Keratinocyte (primary cell): ENCODE data around the gene ARID1B. TPM values are rescaled to one million over a fixed set of nuclear protein-coding genes. Genes with fewer than 3 reads are reported as not detected.

Experiments used
- DNase-seq: peaks from one replicate; pipeline ENCODE4 v3.0.0-alpha.2; 2011; ENCODE audit warnings: low read depth, missing footprints, low spot score
- FAIRE-seq: peaks from 2 replicates; lab custom pipeline; 2011; peaks lifted over from hg19 to GRCh38; lab: Jason Lieb, UNC
- H2AFZ ChIP-seq: 2 replicates; pipeline ENCODE4 v1.6.0; 2012; ENCODE audit warnings: low read length, control low read depth, inconsistent platforms; ENCODE audit not compliant: control insufficient read depth
- H3K27ac ChIP-seq: 2 replicates; pipeline ENCODE4 v1.5.1; 2011; ENCODE audit warnings: low read length; ENCODE audit not compliant: control insufficient read depth, insufficient read depth
- H3K27me3 ChIP-seq: 3 replicates; pipeline ENCODE4 v1.6.0; 2011; ENCODE audit warnings: low read length; ENCODE audit not compliant: control insufficient read depth, insufficient read depth; ENCODE audit errors: extremely low read depth
- H3K36me3 ChIP-seq, 2 experiments: 2 replicates in 1 of 2; 3 replicates in 1 of 2; pipeline ENCODE4 v1.5.1; 2011; ENCODE audit warnings: low read length in 2 of 2, mild to moderate bottlenecking in 1 of 2; ENCODE audit not compliant: control insufficient read depth in 2 of 2, insufficient read depth in 2 of 2; ENCODE audit errors: extremely low read depth in 1 of 2
- H3K4me1 ChIP-seq: 3 replicates; pipeline ENCODE4 v1.5.1; 2011; ENCODE audit warnings: low read length; ENCODE audit not compliant: control insufficient read depth, insufficient read depth; ENCODE audit errors: extremely low read depth
- H3K4me2 ChIP-seq: 3 replicates; pipeline ENCODE4 v1.6.0; 2011; ENCODE audit warnings: low read depth, low read length; ENCODE audit not compliant: control insufficient read depth, insufficient read depth; ENCODE audit errors: extremely low read depth
- H3K4me3 ChIP-seq, 3 experiments: fragments of 200-600 bp in 1 of 3; sonication (generic) in 1 of 3; 2 replicates in 2 of 3; 3 replicates in 1 of 3; pipeline ENCODE4 v1.5.1; 2011 to 2016; ENCODE audit warnings: low read length in 3 of 3, mild to moderate bottlenecking in 3 of 3, control low read depth in 2 of 3, inconsistent platforms in 1 of 3, low read depth in 1 of 3, mixed read lengths in 1 of 3, mixed run types in 1 of 3, moderate library complexity in 1 of 3; ENCODE audit not compliant: control insufficient read depth in 2 of 3, insufficient read depth in 2 of 3; ENCODE audit errors: extremely low read depth in 1 of 3
- H3K79me2 ChIP-seq: 2 replicates; pipeline ENCODE4 v1.6.0; 2012; ENCODE audit warnings: low read length; ENCODE audit not compliant: control insufficient read depth, insufficient read depth
- H3K9ac ChIP-seq: 3 replicates; pipeline ENCODE4 v1.6.0; 2011; ENCODE audit warnings: low read length; ENCODE audit not compliant: control insufficient read depth, insufficient read depth; ENCODE audit errors: extremely low read depth
- H3K9me1 ChIP-seq: 3 replicates; pipeline ENCODE4 v1.6.0; 2011; ENCODE audit warnings: low read length; ENCODE audit not compliant: control insufficient read depth, insufficient read depth; ENCODE audit errors: extremely low read depth
- H3K9me3 ChIP-seq: 2 replicates; pipeline ENCODE4 v1.5.1; 2012; ENCODE audit warnings: low read depth, low read length; ENCODE audit not compliant: control insufficient read depth
- H4K20me1 ChIP-seq: 3 replicates; pipeline ENCODE4 v1.6.0; 2011; ENCODE audit warnings: low read length; ENCODE audit not compliant: control insufficient read depth, insufficient read depth; ENCODE audit errors: extremely low read depth
- EZH2 ChIP-seq: IDR thresholded peaks from one replicate; pipeline ENCODE4 v1.6.1; 2012; ENCODE audit warnings: inconsistent platforms, mild to moderate bottlenecking, low read length, moderate library complexity
- dilution Hi-C: fragments of 300-500 bp; cut with MboI; formaldehyde crosslinking; loops from one replicate; pipeline ENCODE4 v1.7.0; 2020; ENCODE audit warnings: low sequenced_read_pairs; ENCODE audit not compliant: extremely low pct_ligation_motif_present
- polyA plus RNA-seq, 5 experiments: library from polyadenylated mRNA; depleted of rRNA in 3 of 5; stranded (reverse) in 3 of 5; stranded (forward) in 1 of 5; unstranded in 1 of 5; fragments of >200 nt; gene quantifications; 1 replicate in 1 of 5; 2 replicates in 3 of 5; 3 replicates in 1 of 5; pipeline versions ENCODE4 v1.2.1 to v1.2.3, GENCODE V29; 2011 to 2012; ENCODE audit warnings: missing spikeins in 2 of 5, low read depth in 1 of 5, low replicate concordance in 1 of 5
- TF ChIP-seq, protein P1 (sequence below), 3 experiments: IDR thresholded peaks in 1 of 3; conservative IDR thresholded peaks in 1 of 3; optimal IDR thresholded peaks in 1 of 3; 2 replicates in 2 of 3; 3 replicates in 1 of 3; pipeline versions ENCODE3 to v1.5.1; 2011; ENCODE audit warnings: low read length in 3 of 3, mild to moderate bottlenecking in 3 of 3, moderate library complexity in 2 of 3, control low read depth in 1 of 3, inconsistent platforms in 1 of 3; ENCODE audit not compliant: insufficient read depth in 2 of 3; ENCODE audit errors: extremely low read depth in 1 of 3

The ARID1B gene
- polyA plus RNA-seq, 1 donor (not counting 4 experiments of a cell fraction or from before 2014, with no cell fraction given), result 14.9 TPM

DNA sequence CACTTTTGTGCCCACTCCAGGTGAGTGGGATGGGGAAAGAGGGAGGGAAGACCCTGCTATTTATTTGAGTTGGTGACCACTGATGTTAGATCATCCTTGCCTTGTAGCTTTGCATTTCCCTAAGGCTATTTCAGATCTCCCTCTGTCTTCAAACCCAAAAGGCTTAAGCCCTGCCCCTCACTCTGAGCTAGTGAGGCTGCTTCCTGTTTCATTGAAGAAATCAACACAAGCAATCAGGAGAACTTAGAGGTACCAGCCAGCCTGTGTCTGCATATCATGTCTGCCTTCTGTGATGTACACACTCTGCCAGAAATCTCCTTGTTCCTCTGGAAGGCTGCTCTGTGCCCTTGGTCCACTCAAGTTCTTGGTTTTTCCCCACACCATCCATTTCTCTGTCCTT, 135.3 kb downstream of the ARID1B start:
- no peak overlapping the region for H3K9ac ChIP-seq
- no peaks in the 10 kb centered on the region for H3K9me3 ChIP-seq
- no peaks in the 10 kb centered on the region for H3K9me1 ChIP-seq
- dilution Hi-C loops, result no loop called here
- no peak overlapping the region for H3K27ac ChIP-seq
- H3K4me3 ChIP-seq, result no peak overlapping the region
- H3K27me3 ChIP-seq, result no peaks in the 10 kb centered on the region
- TF ChIP-seq EZH2, result no peak
- TF ChIP-seq, protein P1, sequence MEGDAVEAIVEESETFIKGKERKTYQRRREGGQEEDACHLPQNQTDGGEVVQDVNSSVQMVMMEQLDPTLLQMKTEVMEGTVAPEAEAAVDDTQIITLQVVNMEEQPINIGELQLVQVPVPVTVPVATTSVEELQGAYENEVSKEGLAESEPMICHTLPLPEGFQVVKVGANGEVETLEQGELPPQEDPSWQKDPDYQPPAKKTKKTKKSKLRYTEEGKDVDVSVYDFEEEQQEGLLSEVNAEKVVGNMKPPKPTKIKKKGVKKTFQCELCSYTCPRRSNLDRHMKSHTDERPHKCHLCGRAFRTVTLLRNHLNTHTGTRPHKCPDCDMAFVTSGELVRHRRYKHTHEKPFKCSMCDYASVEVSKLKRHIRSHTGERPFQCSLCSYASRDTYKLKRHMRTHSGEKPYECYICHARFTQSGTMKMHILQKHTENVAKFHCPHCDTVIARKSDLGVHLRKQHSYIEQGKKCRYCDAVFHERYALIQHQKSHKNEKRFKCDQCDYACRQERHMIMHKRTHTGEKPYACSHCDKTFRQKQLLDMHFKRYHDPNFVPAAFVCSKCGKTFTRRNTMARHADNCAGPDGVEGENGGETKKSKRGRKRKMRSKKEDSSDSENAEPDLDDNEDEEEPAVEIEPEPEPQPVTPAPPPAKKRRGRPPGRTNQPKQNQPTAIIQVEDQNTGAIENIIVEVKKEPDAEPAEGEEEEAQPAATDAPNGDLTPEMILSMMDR (optimal IDR thresholded peaks at IDR 0.05 in 1 of 3, IDR thresholded peaks at IDR 0.05 in 1 of 3, conservative IDR thresholded peaks at IDR 0.05 in 1 of 3; ENCODE audit: extremely low read depth in 1 of 3, insufficient read depth in 2 of 3, low read length in 3 of 3), result no peak
- H3K4me1 ChIP-seq, result no peaks in the 10 kb centered on the region
- H3K79me2 ChIP-seq, result peaks cover under 1% of the 10 kb centered on the region
- no peaks in the 10 kb centered on the region for H3K36me3 ChIP-seq
- H3K4me2 ChIP-seq, result no peak overlapping the region
- H4K20me1 ChIP-seq, result no peaks in the 10 kb centered on the region
- H2AFZ ChIP-seq, result no peak overlapping the region
- no peak for FAIRE-seq
- DNase-seq, result no peak

DNA sequence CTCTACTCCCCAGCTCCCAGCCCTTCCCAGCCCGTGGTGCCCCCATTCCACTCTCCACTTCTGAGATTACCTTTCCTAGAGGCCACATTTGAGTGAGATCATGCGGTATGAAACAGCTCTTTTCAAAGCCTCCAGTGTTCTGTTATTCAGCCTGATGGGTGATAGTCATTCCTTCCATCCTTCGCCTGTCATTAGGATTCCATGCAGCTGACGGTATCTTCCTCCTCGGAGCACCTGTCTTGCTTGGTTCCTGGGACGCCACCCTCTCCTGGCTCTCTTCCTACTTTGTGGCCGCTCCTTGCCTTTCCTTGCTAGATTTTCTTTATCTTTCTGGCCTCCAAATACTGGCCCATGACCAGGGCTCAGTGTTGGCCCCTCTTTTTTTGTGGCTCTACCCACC, 137.0 kb downstream of the ARID1B start:
- TF ChIP-seq, protein P1 (optimal IDR thresholded peaks at IDR 0.05 in 1 of 3, IDR thresholded peaks at IDR 0.05 in 1 of 3, conservative IDR thresholded peaks at IDR 0.05 in 1 of 3; ENCODE audit: extremely low read depth in 1 of 3, insufficient read depth in 2 of 3, low read length in 3 of 3), result no peak
- TF ChIP-seq EZH2, result no peak
- Histone ChIP-seq H3K79me2 (peaks cover 1% of the 10 kb centered on the region), H3K9me3 (no peaks in the 10 kb centered on the region), H2AFZ (no peak overlapping the region), H3K4me1 (no peaks in the 10 kb centered on the region), H3K27me3 (no peaks in the 10 kb centered on the region), H3K27ac (no peak overlapping the region), H4K20me1 (no peaks in the 10 kb centered on the region), H3K4me3 (no peak overlapping the region), H3K9ac (no peak overlapping the region), H3K36me3 (no peaks in the 10 kb centered on the region), H3K9me1 (no peaks in the 10 kb centered on the region), H3K4me2 (no peak overlapping the region)
- dilution Hi-C loops, result no loop called here
- DNase-seq, result no peak
- no peak for FAIRE-seq
